Common myeloid progenitor, CD34-positive (primary cell): Measurements from ENCODE around the gene CMTM8.

Source experiments
- CTCF ChIA-PET: fragments of 350-600 bp; sonication (Branson Sonifier 250); formaldehyde crosslinking; loops from one replicate; lab custom pipeline; 2021; ENCODE audit warnings: antibody characterized with exemption; lab: Charles Lee
- POLR2A ChIA-PET: fragments of 350-600 bp; sonication (Branson Sonifier 250); formaldehyde crosslinking; loops from one replicate; lab custom pipeline; 2021; ENCODE audit warnings: antibody characterized with exemption; lab: Charles Lee
- DNase-seq, 3 donors: peaks; one replicate each; pipeline versions ENCODE4 v3.0.0 to v3.0.0-alpha.2; 2013
- H3K27ac ChIP-seq, 2 experiments: 1 replicate in 1 of 2; 2 replicates in 1 of 2; pipeline ENCODE4 v1.7.0; 2013; ENCODE audit warnings: inconsistent platforms in 2 of 2, low read length in 2 of 2, mild to moderate bottlenecking in 2 of 2, low read depth in 1 of 2, moderate library complexity in 1 of 2; ENCODE audit not compliant: severe bottlenecking in 2 of 2, insufficient read depth in 1 of 2, poor library complexity in 1 of 2
- H3K27me3 ChIP-seq, 5 experiments: replicated peaks in 2 of 5; 1 replicate in 3 of 5; 2 replicates in 2 of 5; pipeline versions ENCODE4 v1.6.1 to v1.7.0; 2013; ENCODE audit warnings: low read length in 4 of 5, mild to moderate bottlenecking in 2 of 5, moderate library complexity in 2 of 5, inconsistent platforms in 1 of 5; ENCODE audit not compliant: insufficient read depth in 5 of 5, control insufficient read depth in 4 of 5
- H3K36me3 ChIP-seq, 4 experiments: 1 replicate in 2 of 4; 2 replicates in 2 of 4; pipeline versions ENCODE4 v1.6.1 to v1.7.0; 2013; ENCODE audit warnings: low read length in 3 of 4, control low read depth in 1 of 4, mild to moderate bottlenecking in 1 of 4; ENCODE audit not compliant: control insufficient read depth in 4 of 4, insufficient read depth in 4 of 4
- H3K4me1 ChIP-seq, 4 experiments: 1 replicate in 3 of 4; 2 replicates in 1 of 4; pipeline versions ENCODE4 v1.6.1 to v1.7.1; 2013; ENCODE audit warnings: low read length in 3 of 4, mild to moderate bottlenecking in 3 of 4, control low read depth in 1 of 4, inconsistent platforms in 1 of 4, moderate library complexity in 1 of 4; ENCODE audit not compliant: control insufficient read depth in 4 of 4, insufficient read depth in 4 of 4; ENCODE audit errors: control extremely low read depth in 1 of 4
- H3K4me3 ChIP-seq, 7 experiments: 1 replicate in 4 of 7; 2 replicates in 3 of 7; pipeline versions ENCODE4 v1.5.1 to v1.7.0; 2013; ENCODE audit warnings: mild to moderate bottlenecking in 7 of 7, low read length in 6 of 7, moderate library complexity in 6 of 7, inconsistent platforms in 2 of 7, low read depth in 2 of 7, control low read depth in 1 of 7; ENCODE audit not compliant: insufficient read depth in 4 of 7, control insufficient read depth in 1 of 7; ENCODE audit errors: extremely low read depth in 1 of 7
- H3K9me3 ChIP-seq, 5 experiments: 1 replicate in 4 of 5; 2 replicates in 1 of 5; pipeline versions ENCODE4 v1.6.1 to v1.7.1; 2013; ENCODE audit warnings: low read length in 4 of 5, mild to moderate bottlenecking in 2 of 5, inconsistent platforms in 1 of 5, low read depth in 1 of 5, moderate library complexity in 1 of 5; ENCODE audit not compliant: control insufficient read depth in 4 of 5, insufficient read depth in 2 of 5; ENCODE audit errors: control extremely low read depth in 1 of 5
- WGBS: methylation state at CpG from one replicate; pipeline ENCODE4 v1.1.5; 2013; ENCODE audit not compliant: insufficient coverage; 5-methylcytosine and 5-hydroxymethylcytosine counted together

Gene CMTM8

GRCh38 chr3:32335365-32336112 lies 97.1 kb downstream of the CMTM8 start:
- ChIA-PET CTCF (interaction anchor here (1.0 to 8.4 kb wide), 12 partner anchors 10 to 162 kb away, joined by 3 to 85 read pairs (median 7); partner anchors contain the start of gene CMTM8), POLR2A (no interaction called here)
- no peaks in the 10 kb centered on the region for H3K4me1 ChIP-seq
- no peak for DNase-seq
- 89% methylated on average over 12 of the region's 13 CpGs for WGBS
- no peaks in the 10 kb centered on the region for H3K36me3 ChIP-seq
- H3K27ac ChIP-seq, result no peak overlapping the region
- H3K4me3 ChIP-seq, result no peak overlapping the region
- no peaks in the 10 kb centered on the region for H3K27me3 ChIP-seq
- H3K9me3 ChIP-seq, result no peaks in the 10 kb centered on the region

GRCh38 chr3:32336113-32336498 lies 97.6 kb downstream of the CMTM8 start:
- ChIA-PET CTCF (interaction anchor here (1.0 to 8.4 kb wide), 12 partner anchors 13 to 192 kb away, joined by 3 to 85 read pairs (median 4); partner anchors contain the start of gene CMTM8), POLR2A (no interaction called here)
- Histone ChIP-seq H3K4me1 (no peaks in the 10 kb centered on the region), H3K27me3 (no peaks in the 10 kb centered on the region), H3K4me3 (no peak overlapping the region), H3K9me3 (no peaks in the 10 kb centered on the region), H3K36me3 (no peaks in the 10 kb centered on the region), H3K27ac (no peak overlapping the region)
- no peak for DNase-seq
- 62% methylated on average over 1 of the region's 2 CpGs for WGBS

GRCh38 chr3:32337505-32337904 lies 99.0 kb downstream of the CMTM8 start:
- no peak overlapping the region for H3K27ac ChIP-seq
- H3K36me3 ChIP-seq, result no peaks in the 10 kb centered on the region
- no peaks in the 10 kb centered on the region for H3K27me3 ChIP-seq
- ChIA-PET POLR2A (no interaction called here), CTCF (interaction anchor here (1.0 to 8.4 kb wide), 7 partner anchors 12 to 318 kb away, joined by 3 to 85 read pairs (median 4); no protein-coding TSS in a partner anchor)
- no peak for DNase-seq
- no peaks in the 10 kb centered on the region for H3K9me3 ChIP-seq
- H3K4me1 ChIP-seq, result no peaks in the 10 kb centered on the region
- H3K4me3 ChIP-seq, result no peak overlapping the region

GRCh38 chr3:32340039-32340438 lies 101.6 kb downstream of the CMTM8 start:
- Histone ChIP-seq H3K4me1 (no peaks in the 10 kb centered on the region), H3K27me3 (no peaks in the 10 kb centered on the region), H3K4me3 (no peak overlapping the region), H3K36me3 (no peaks in the 10 kb centered on the region), H3K9me3 (no peaks in the 10 kb centered on the region), H3K27ac (no peak overlapping the region)
- peak; percentile 52 to 77 (median 75) for DNase-seq
- WGBS, result 42% methylated on average over 6 of the region's 6 CpGs
- POLR2A ChIA-PET, result no interaction called here
- CTCF ChIA-PET, result interaction anchor here (1.1 to 8.4 kb wide), 10 partner anchors 16 to 320 kb away, joined by 3 to 85 read pairs (median 5); no protein-coding TSS in a partner anchor

- CTCF ChIA-PET, result interaction anchor here (1.1 to 10.9 kb wide), 4 partner anchors 18 to 164 kb away, joined by 3 to 64 read pairs (median 4); no protein-coding TSS in a partner anchor
- no peaks in the 10 kb centered on the region for H3K4me1 ChIP-seq
- H3K27me3 ChIP-seq, result no peaks in the 10 kb centered on the region
- no peak overlapping the region for H3K4me3 ChIP-seq
- H3K36me3 ChIP-seq, result no peaks in the 10 kb centered on the region
- POLR2A ChIA-PET, result no interaction called here
- peak in 2 of 3 donors; percentile 14 to 23 for DNase-seq
- no peaks in the 10 kb centered on the region for H3K9me3 ChIP-seq
- 95% methylated on average over 6 of the region's 7 CpGs for WGBS
- no peak overlapping the region for H3K27ac ChIP-seq
Observed at GRCh38 chr3:32340611-32341365, 102.3 kb downstream of the CMTM8 start.

GRCh38 chr3:32347343-32348125 lies 109.1 kb downstream of the CMTM8 start:
- no peak for DNase-seq
- no peaks in the 10 kb centered on the region for H3K27me3 ChIP-seq
- H3K4me1 ChIP-seq, result no peaks in the 10 kb centered on the region
- H3K4me3 ChIP-seq, result no peak overlapping the region
- CTCF ChIA-PET, result interaction anchor here (3.2 to 10.9 kb wide), 2 partner anchors 10 to 171 kb away, joined by 11 to 64 read pairs; no protein-coding TSS in a partner anchor
- POLR2A ChIA-PET, result no interaction called here
- no peaks in the 10 kb centered on the region for H3K36me3 ChIP-seq
- 96% methylated on average over 11 of the region's 11 CpGs for WGBS
- H3K9me3 ChIP-seq, result no peaks in the 10 kb centered on the region
- no peak overlapping the region for H3K27ac ChIP-seq
